Chondrocyte (in vitro differentiated cells): ENCODE data around the gene TYW5. TPM values are rescaled to one million over a fixed set of nuclear protein-coding genes. Genes with fewer than 3 reads are reported as not detected.

Experiments used
- DNase-seq: peaks from one replicate; pipeline ENCODE4 v3.0.0; 2021; ENCODE audit warnings: mixed read lengths, low spot score
- H3K27ac Mint-ChIP-seq: one replicate; pipeline ENCODE4 v1.8.0; 2021; ENCODE audit warnings: mild to moderate bottlenecking, moderate library complexity, mixed read lengths; ENCODE audit not compliant: unreplicated experiment
- H3K27me3 Mint-ChIP-seq: 2 replicates; pipeline ENCODE4 v1.8.0; 2021; ENCODE audit warnings: low read depth, mixed read lengths
- H3K36me3 Mint-ChIP-seq: 2 replicates; pipeline ENCODE4 v1.8.0; 2021; ENCODE audit warnings: low read depth, mixed read lengths
- H3K4me1 Mint-ChIP-seq: 2 replicates; pipeline ENCODE4 v1.8.0; 2021; ENCODE audit warnings: low read depth, mild to moderate bottlenecking, mixed read lengths
- H3K4me3 Mint-ChIP-seq: one replicate; pipeline ENCODE4 v1.8.0; 2021; ENCODE audit warnings: mild to moderate bottlenecking, moderate library complexity, mixed read lengths; ENCODE audit not compliant: unreplicated experiment
- H3K9me3 Mint-ChIP-seq: 2 replicates; pipeline ENCODE4 v1.8.0; 2021; ENCODE audit warnings: low read depth, mixed read lengths
- CTCF ChIP-seq: fragments of 200-600 bp; sonication (generic); IDR thresholded peaks from 2 replicates; pipeline ENCODE4 v1.5.0; 2021; ENCODE audit warnings: antibody characterized with exemption, mild to moderate bottlenecking, moderate library complexity
- total RNA-seq: library from RNA; stranded (reverse); gene quantifications from 3 replicates; pipeline ENCODE4 v1.2.1, GENCODE V29; 2021

Gene TYW5
- total RNA-seq, 1 donor from 2014 or later = 6.0 TPM

GRCh38 chr2:199951023-199951422, 4.3 kb downstream of the TYW5 start:
- H3K4me3 Mint-ChIP-seq = no peak overlapping the region
- H3K36me3 Mint-ChIP-seq = peaks cover 7% of the 10 kb centered on the region
- no peaks in the 10 kb centered on the region for H3K9me3 Mint-ChIP-seq
- no peak for DNase-seq
- H3K27ac Mint-ChIP-seq = no peak overlapping the region
- no peak for TF ChIP-seq CTCF
- H3K27me3 Mint-ChIP-seq = no peaks in the 10 kb centered on the region
- peaks cover 26% of the 10 kb centered on the region for H3K4me1 Mint-ChIP-seq

GRCh38 chr2:199950396-199950795, 4.9 kb downstream of the TYW5 start:
- no peak overlapping the region for H3K27ac Mint-ChIP-seq
- peaks cover 9% of the 10 kb centered on the region for H3K36me3 Mint-ChIP-seq
- no peak overlapping the region for H3K4me3 Mint-ChIP-seq
- H3K27me3 Mint-ChIP-seq = no peaks in the 10 kb centered on the region
- peaks cover 30% of the 10 kb centered on the region for H3K4me1 Mint-ChIP-seq
- H3K9me3 Mint-ChIP-seq = no peaks in the 10 kb centered on the region
- TF ChIP-seq CTCF = no peak
- no peak for DNase-seq

- H3K36me3 Mint-ChIP-seq = peaks cover 12% of the 10 kb centered on the region
- H3K4me3 Mint-ChIP-seq = no peak overlapping the region
- DNase-seq = no peak
- H3K4me1 Mint-ChIP-seq = peaks cover 14% of the 10 kb centered on the region
- no peaks in the 10 kb centered on the region for H3K27me3 Mint-ChIP-seq
- no peak overlapping the region for H3K27ac Mint-ChIP-seq
- no peak for TF ChIP-seq CTCF
- H3K9me3 Mint-ChIP-seq = no peaks in the 10 kb centered on the region
Measured at GRCh38 chr2:199946836-199947235, 8.5 kb downstream of the TYW5 start.

DNA sequence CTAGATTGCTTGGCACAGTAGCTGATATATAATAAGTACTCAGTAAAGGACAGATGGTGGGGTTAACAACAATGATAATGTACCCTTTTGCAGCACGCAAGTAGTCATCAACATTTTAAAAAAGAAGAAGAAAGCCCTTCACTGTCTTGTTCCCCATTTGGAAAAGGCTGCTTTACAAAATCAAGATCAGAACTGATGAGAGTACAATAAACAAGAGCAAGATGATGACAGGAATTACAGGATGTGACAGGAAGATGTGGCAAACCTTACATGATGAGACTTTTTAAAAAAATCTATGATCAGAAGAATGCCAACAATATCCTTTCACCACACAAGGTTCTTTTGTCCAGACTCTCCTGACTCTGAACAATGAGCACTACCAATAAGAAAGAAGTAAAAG, 9.1 kb downstream of the TYW5 start:
- no peak for TF ChIP-seq CTCF
- no peak for DNase-seq
- Mint-ChIP-seq H3K27me3 (no peaks in the 10 kb centered on the region), H3K27ac (no peak overlapping the region), H3K9me3 (no peaks in the 10 kb centered on the region), H3K36me3 (peaks cover 12% of the 10 kb centered on the region), H3K4me1 (peaks cover 14% of the 10 kb centered on the region), H3K4me3 (no peak overlapping the region)

DNA sequence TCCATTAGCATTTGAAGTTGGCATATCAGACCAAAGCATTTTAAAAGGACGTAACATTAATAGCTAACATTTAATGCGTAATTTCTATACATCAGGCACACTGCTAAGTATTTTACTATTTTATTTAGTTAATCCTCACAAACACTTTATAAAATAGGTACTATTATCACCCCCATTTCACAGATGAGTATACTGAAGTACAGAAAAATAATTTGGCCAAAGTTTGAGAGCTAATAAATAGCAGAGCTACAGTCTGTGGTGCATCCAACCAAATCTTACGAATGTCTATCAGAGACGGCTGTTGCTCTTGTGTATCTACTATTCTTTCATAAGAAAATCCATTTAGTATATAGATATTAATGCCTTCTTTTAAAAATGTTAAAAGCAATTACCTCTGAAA, 11.9 kb downstream of the TYW5 start:
- Mint-ChIP-seq H3K4me3 (no peak overlapping the region), H3K27me3 (no peaks in the 10 kb centered on the region), H3K9me3 (no peaks in the 10 kb centered on the region), H3K36me3 (peaks cover 22% of the 10 kb centered on the region), H3K4me1 (peaks cover 14% of the 10 kb centered on the region), H3K27ac (no peak overlapping the region)
- no peak for DNase-seq
- no peak for TF ChIP-seq CTCF
